CD14-positive monocyte (primary cell): ENCODE measurements around the gene EPSTI1. TPM values are rescaled to one million over a fixed set of nuclear protein-coding genes. Genes with fewer than 3 reads are reported as not detected.

Source experiments
- DNase-seq, 3 donors: peaks; one replicate each; pipeline ENCODE4 v3.0.0-alpha.2; 2011 to 2022
- H2AFZ ChIP-seq: 2 replicates; pipeline ENCODE4 v1.6.0; 2012; ENCODE audit warnings: mild to moderate bottlenecking, low read depth, low read length, inconsistent platforms; ENCODE audit not compliant: insufficient read depth, poor library complexity, severe bottlenecking
- H3K27ac ChIP-seq, 2 donors: 1 replicate in 1 of 2; 2 replicates in 1 of 2; pipeline ENCODE4 v1.5.1; 2012 to 2013; ENCODE audit warnings: low read length in 2 of 2, control low read depth in 1 of 2, inconsistent platforms in 1 of 2, low read depth in 1 of 2, mild to moderate bottlenecking in 1 of 2
- H3K27me3 ChIP-seq, 2 donors: one replicate each; pipeline versions ENCODE4 v1.6.0 to v1.6.1; 2011 to 2013; ENCODE audit warnings: low read length in 2 of 2; ENCODE audit not compliant: control insufficient read depth in 2 of 2, insufficient read depth in 2 of 2
- H3K36me3 ChIP-seq, 2 donors: replicated peaks in 1 of 2; 1 replicate in 1 of 2; 2 replicates in 1 of 2; pipeline versions ENCODE4 v1.5.1 to v1.6.1; 2012 to 2013; ENCODE audit warnings: low read length in 2 of 2, control low read depth in 1 of 2, inconsistent platforms in 1 of 2, mild to moderate bottlenecking in 1 of 2; ENCODE audit not compliant: insufficient read depth in 2 of 2, control insufficient read depth in 1 of 2
- H3K4me1 ChIP-seq, 2 donors: 1 replicate in 1 of 2; 2 replicates in 1 of 2; pipeline versions ENCODE4 v1.5.1 to v1.6.1; 2012 to 2013; ENCODE audit warnings: low read length in 2 of 2, control low read depth in 1 of 2, inconsistent platforms in 1 of 2, mild to moderate bottlenecking in 1 of 2, moderate library complexity in 1 of 2; ENCODE audit not compliant: insufficient read depth in 2 of 2, control insufficient read depth in 1 of 2
- H3K4me2 ChIP-seq: replicated peaks from 2 replicates; pipeline ENCODE3; 2012; ENCODE audit warnings: low read length, moderate library complexity, mild to moderate bottlenecking; ENCODE audit not compliant: poor library complexity, severe bottlenecking; ENCODE audit errors: extremely low read depth
- H3K4me3 ChIP-seq, 3 experiments: fragments of 200-600 bp in 1 of 3; sonication (generic) in 1 of 3; replicated peaks in 1 of 3; 1 replicate in 2 of 3; 2 replicates in 1 of 3; pipeline ENCODE4 v1.5.1; 2011 to 2013; ENCODE audit warnings: low read length in 3 of 3, mild to moderate bottlenecking in 3 of 3, control low read depth in 2 of 3, low read depth in 2 of 3, inconsistent platforms in 1 of 3, moderate library complexity in 1 of 3
- H3K79me2 ChIP-seq: 2 replicates; pipeline ENCODE4 v1.6.0; 2012; ENCODE audit warnings: mild to moderate bottlenecking, control low read depth, inconsistent platforms, low read length, moderate library complexity; ENCODE audit not compliant: insufficient read depth
- H3K9ac ChIP-seq: 2 replicates; pipeline ENCODE4 v1.6.0; 2017; ENCODE audit warnings: low read length, mild to moderate bottlenecking; ENCODE audit not compliant: insufficient read depth, poor library complexity, severe bottlenecking
- H3K9me3 ChIP-seq, 2 donors: replicated peaks in 1 of 2; 1 replicate in 1 of 2; 2 replicates in 1 of 2; pipeline versions ENCODE4 v1.5.1 to v1.6.1; 2012 to 2013; ENCODE audit warnings: low read length in 2 of 2, control low read depth in 1 of 2; ENCODE audit not compliant: control insufficient read depth in 1 of 2, insufficient read depth in 1 of 2
- H4K20me1 ChIP-seq: 2 replicates; pipeline ENCODE4 v1.6.0; 2012; ENCODE audit warnings: mild to moderate bottlenecking, low read length, control low read depth, moderate library complexity; ENCODE audit not compliant: insufficient read depth
- H3K27ac Mint-ChIP-seq, 7 donors: one replicate each; pipeline ENCODE4 v1.8.0; 2020; ENCODE audit warnings: mild to moderate bottlenecking in 7 of 7, mixed read lengths in 7 of 7, moderate library complexity in 6 of 7, inconsistent platforms in 2 of 7
- H3K27me3 Mint-ChIP-seq, 3 donors: one replicate each; pipeline ENCODE4 v1.8.0; 2021 to 2022; ENCODE audit warnings: low read depth in 3 of 3, mild to moderate bottlenecking in 3 of 3, mixed read lengths in 3 of 3, moderate library complexity in 3 of 3, inconsistent platforms in 1 of 3
- H3K36me3 Mint-ChIP-seq, 2 donors: one replicate each; pipeline ENCODE4 v1.8.0; 2020; ENCODE audit warnings: mixed read lengths in 2 of 2, inconsistent platforms in 1 of 2, mild to moderate bottlenecking in 1 of 2
- H3K4me1 Mint-ChIP-seq: one replicate; pipeline ENCODE4 v1.8.0; 2020; ENCODE audit warnings: mild to moderate bottlenecking, mixed read lengths
- H3K4me3 Mint-ChIP-seq, 2 donors: one replicate each; pipeline ENCODE4 v1.8.0; 2020; ENCODE audit warnings: mild to moderate bottlenecking in 2 of 2, mixed read lengths in 2 of 2, moderate library complexity in 1 of 2
- H3K9me3 Mint-ChIP-seq, 7 donors: one replicate each; pipeline ENCODE4 v1.8.0; 2020 to 2022; ENCODE audit warnings: mixed read lengths in 7 of 7, mild to moderate bottlenecking in 6 of 7, moderate library complexity in 6 of 7, inconsistent platforms in 2 of 7
- CTCF ChIP-seq: fragments of 200-600 bp; IDR thresholded peaks from one replicate; pipeline ENCODE4 v1.8.0; 2022; ENCODE audit warnings: antibody characterized with exemption, mild to moderate bottlenecking
- WGBS: methylation state at CpG from one replicate; pipeline ENCODE4 v1.1.5; 2013; ENCODE audit warnings: missing lambda C conversion rate; ENCODE audit not compliant: insufficient coverage; 5-methylcytosine and 5-hydroxymethylcytosine counted together
- intact Hi-C, 2 donors: fragments of 100-400 bp; cut with micrococcal nuclease; formaldehyde crosslinking; loops; one replicate each; pipeline versions ENCODE4 v1.15.0 to v1.15.1; 2023
- polyA plus RNA-seq, 3 donors: library from polyadenylated mRNA; depleted of rRNA in 1 of 3; unstranded in 2 of 3; stranded (reverse) in 1 of 3; fragments of 300-500 nt in 2 of 3; fragments of >200 nt in 1 of 3; fragmentation: Illumina TruSeq in 2 of 3; gene quantifications; 1 replicate in 2 of 3; 2 replicates in 1 of 3; pipeline ENCODE4 v1.2.3, GENCODE V29; 2012 to 2021

The EPSTI1 gene
- polyA plus RNA-seq, 3 donors = 14.6 to 19.9 (median 16.4) TPM

- Mint-ChIP-seq H3K4me1 (peaks cover 51% of the 10 kb centered on the region), H3K4me3 (no peak overlapping the region), H3K27me3 (peaks cover 2 to 4% (median 4%) of the 10 kb centered on the region in 3 donors), H3K9me3 (peaks cover 0 to 5% (median 3%) of the 10 kb centered on the region in 7 donors), H3K27ac (no peak overlapping the region), H3K36me3 (no peaks in the 10 kb centered on the region)
- intact Hi-C loops = no loop called here
- Histone ChIP-seq H3K27me3 (no peaks in the 10 kb centered on the region), H3K9me3 (no peaks in the 10 kb centered on the region), H3K4me3 (no peak overlapping the region), H3K36me3 (no peaks in the 10 kb centered on the region), H3K4me1 (peaks cover 24 to 33% of the 10 kb centered on the region in 2 donors), H3K79me2 (no peaks in the 10 kb centered on the region), H3K9ac (no peak overlapping the region), H3K27ac (no peak overlapping the region), H3K4me2 (no peak overlapping the region), H2AFZ (no peak overlapping the region), H4K20me1 (no peaks in the 10 kb centered on the region)
- no peak for DNase-seq
- TF ChIP-seq CTCF = no peak
- WGBS = no CpG with 5 or more reads among the region's 2 CpGs
Observed at GRCh38 chr13:42874221-42874620, 117.8 kb downstream of the EPSTI1 start.

GRCh38 chr13:42873081-42873480, 119.0 kb downstream of the EPSTI1 start:
- no peak overlapping the region for H2AFZ ChIP-seq
- H3K27me3 ChIP-seq = no peaks in the 10 kb centered on the region
- H3K4me3 ChIP-seq = no peak overlapping the region
- no peak for TF ChIP-seq CTCF
- H3K9ac ChIP-seq = no peak overlapping the region
- H3K4me3 Mint-ChIP-seq = no peak overlapping the region
- peaks cover 24 to 29% of the 10 kb centered on the region in 2 donors for H3K4me1 ChIP-seq
- no peaks in the 10 kb centered on the region for H3K9me3 ChIP-seq
- H3K4me2 ChIP-seq = no peak overlapping the region
- no peaks in the 10 kb centered on the region for H4K20me1 ChIP-seq
- no peaks in the 10 kb centered on the region for H3K36me3 ChIP-seq
- H3K79me2 ChIP-seq = no peaks in the 10 kb centered on the region
- 86% methylated on average over 3 of the region's 8 CpGs for WGBS
- intact Hi-C loops = no loop called here
- DNase-seq = no peak
- H3K36me3 Mint-ChIP-seq = no peaks in the 10 kb centered on the region
- peaks cover 50% of the 10 kb centered on the region for H3K4me1 Mint-ChIP-seq
- no peak overlapping the region for H3K27ac ChIP-seq
- peaks cover 0 to 5% (median 0%) of the 10 kb centered on the region in 7 donors for H3K9me3 Mint-ChIP-seq
- peaks cover 0 to 4% (median 2%) of the 10 kb centered on the region in 3 donors for H3K27me3 Mint-ChIP-seq
- H3K27ac Mint-ChIP-seq = no peak overlapping the region
